ENCODE measurements around the gene KRT7.

- no peak for TF ChIP-seq POLR2A (IDR thresholded peaks at IDR 0.05)
- TF ChIP-seq, protein P1, sequence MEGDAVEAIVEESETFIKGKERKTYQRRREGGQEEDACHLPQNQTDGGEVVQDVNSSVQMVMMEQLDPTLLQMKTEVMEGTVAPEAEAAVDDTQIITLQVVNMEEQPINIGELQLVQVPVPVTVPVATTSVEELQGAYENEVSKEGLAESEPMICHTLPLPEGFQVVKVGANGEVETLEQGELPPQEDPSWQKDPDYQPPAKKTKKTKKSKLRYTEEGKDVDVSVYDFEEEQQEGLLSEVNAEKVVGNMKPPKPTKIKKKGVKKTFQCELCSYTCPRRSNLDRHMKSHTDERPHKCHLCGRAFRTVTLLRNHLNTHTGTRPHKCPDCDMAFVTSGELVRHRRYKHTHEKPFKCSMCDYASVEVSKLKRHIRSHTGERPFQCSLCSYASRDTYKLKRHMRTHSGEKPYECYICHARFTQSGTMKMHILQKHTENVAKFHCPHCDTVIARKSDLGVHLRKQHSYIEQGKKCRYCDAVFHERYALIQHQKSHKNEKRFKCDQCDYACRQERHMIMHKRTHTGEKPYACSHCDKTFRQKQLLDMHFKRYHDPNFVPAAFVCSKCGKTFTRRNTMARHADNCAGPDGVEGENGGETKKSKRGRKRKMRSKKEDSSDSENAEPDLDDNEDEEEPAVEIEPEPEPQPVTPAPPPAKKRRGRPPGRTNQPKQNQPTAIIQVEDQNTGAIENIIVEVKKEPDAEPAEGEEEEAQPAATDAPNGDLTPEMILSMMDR (IDR thresholded peaks at IDR 0.05), result no peak
Observed at GRCh38 chr12:52202361-52203078, 30.5 kb upstream of the KRT7 start.

Data from body of pancreas (tissue), 4 donors.